CD14-positive monocyte (primary cell): Measurements from ENCODE around the gene ANKRD13D. TPM values are rescaled to one million over a fixed set of nuclear protein-coding genes. Genes with fewer than 3 reads are reported as not detected.

Source experiments
- DNase-seq, 3 donors: peaks; one replicate each; pipeline ENCODE4 v3.0.0-alpha.2; 2011 to 2022
- H2AFZ ChIP-seq: 2 replicates; pipeline ENCODE4 v1.6.0; 2012; ENCODE audit warnings: mild to moderate bottlenecking, low read depth, low read length, inconsistent platforms; ENCODE audit not compliant: insufficient read depth, poor library complexity, severe bottlenecking
- H3K27ac ChIP-seq, 2 donors: 1 replicate in 1 of 2; 2 replicates in 1 of 2; pipeline ENCODE4 v1.5.1; 2012 to 2013; ENCODE audit warnings: low read length in 2 of 2, control low read depth in 1 of 2, inconsistent platforms in 1 of 2, low read depth in 1 of 2, mild to moderate bottlenecking in 1 of 2
- H3K27me3 ChIP-seq, 2 donors: one replicate each; pipeline versions ENCODE4 v1.6.0 to v1.6.1; 2011 to 2013; ENCODE audit warnings: low read length in 2 of 2; ENCODE audit not compliant: control insufficient read depth in 2 of 2, insufficient read depth in 2 of 2
- H3K36me3 ChIP-seq, 2 donors: replicated peaks in 1 of 2; 1 replicate in 1 of 2; 2 replicates in 1 of 2; pipeline versions ENCODE4 v1.5.1 to v1.6.1; 2012 to 2013; ENCODE audit warnings: low read length in 2 of 2, control low read depth in 1 of 2, inconsistent platforms in 1 of 2, mild to moderate bottlenecking in 1 of 2; ENCODE audit not compliant: insufficient read depth in 2 of 2, control insufficient read depth in 1 of 2
- H3K4me1 ChIP-seq, 2 donors: 1 replicate in 1 of 2; 2 replicates in 1 of 2; pipeline versions ENCODE4 v1.5.1 to v1.6.1; 2012 to 2013; ENCODE audit warnings: low read length in 2 of 2, control low read depth in 1 of 2, inconsistent platforms in 1 of 2, mild to moderate bottlenecking in 1 of 2, moderate library complexity in 1 of 2; ENCODE audit not compliant: insufficient read depth in 2 of 2, control insufficient read depth in 1 of 2
- H3K4me2 ChIP-seq: replicated peaks from 2 replicates; pipeline ENCODE3; 2012; ENCODE audit warnings: low read length, moderate library complexity, mild to moderate bottlenecking; ENCODE audit not compliant: poor library complexity, severe bottlenecking; ENCODE audit errors: extremely low read depth
- H3K4me3 ChIP-seq, 3 experiments: fragments of 200-600 bp in 1 of 3; sonication (generic) in 1 of 3; replicated peaks in 1 of 3; 1 replicate in 2 of 3; 2 replicates in 1 of 3; pipeline ENCODE4 v1.5.1; 2011 to 2013; ENCODE audit warnings: low read length in 3 of 3, mild to moderate bottlenecking in 3 of 3, control low read depth in 2 of 3, low read depth in 2 of 3, inconsistent platforms in 1 of 3, moderate library complexity in 1 of 3
- H3K79me2 ChIP-seq: 2 replicates; pipeline ENCODE4 v1.6.0; 2012; ENCODE audit warnings: mild to moderate bottlenecking, control low read depth, inconsistent platforms, low read length, moderate library complexity; ENCODE audit not compliant: insufficient read depth
- H3K9ac ChIP-seq: 2 replicates; pipeline ENCODE4 v1.6.0; 2017; ENCODE audit warnings: low read length, mild to moderate bottlenecking; ENCODE audit not compliant: insufficient read depth, poor library complexity, severe bottlenecking
- H3K9me3 ChIP-seq, 2 donors: replicated peaks in 1 of 2; 1 replicate in 1 of 2; 2 replicates in 1 of 2; pipeline versions ENCODE4 v1.5.1 to v1.6.1; 2012 to 2013; ENCODE audit warnings: low read length in 2 of 2, control low read depth in 1 of 2; ENCODE audit not compliant: control insufficient read depth in 1 of 2, insufficient read depth in 1 of 2
- H4K20me1 ChIP-seq: 2 replicates; pipeline ENCODE4 v1.6.0; 2012; ENCODE audit warnings: mild to moderate bottlenecking, low read length, control low read depth, moderate library complexity; ENCODE audit not compliant: insufficient read depth
- H3K27ac Mint-ChIP-seq, 7 donors: one replicate each; pipeline ENCODE4 v1.8.0; 2020; ENCODE audit warnings: mild to moderate bottlenecking in 7 of 7, mixed read lengths in 7 of 7, moderate library complexity in 6 of 7, inconsistent platforms in 2 of 7
- H3K27me3 Mint-ChIP-seq, 3 donors: one replicate each; pipeline ENCODE4 v1.8.0; 2021 to 2022; ENCODE audit warnings: low read depth in 3 of 3, mild to moderate bottlenecking in 3 of 3, mixed read lengths in 3 of 3, moderate library complexity in 3 of 3, inconsistent platforms in 1 of 3
- H3K36me3 Mint-ChIP-seq, 2 donors: one replicate each; pipeline ENCODE4 v1.8.0; 2020; ENCODE audit warnings: mixed read lengths in 2 of 2, inconsistent platforms in 1 of 2, mild to moderate bottlenecking in 1 of 2
- H3K4me1 Mint-ChIP-seq: one replicate; pipeline ENCODE4 v1.8.0; 2020; ENCODE audit warnings: mild to moderate bottlenecking, mixed read lengths
- H3K4me3 Mint-ChIP-seq, 2 donors: one replicate each; pipeline ENCODE4 v1.8.0; 2020; ENCODE audit warnings: mild to moderate bottlenecking in 2 of 2, mixed read lengths in 2 of 2, moderate library complexity in 1 of 2
- H3K9me3 Mint-ChIP-seq, 7 donors: one replicate each; pipeline ENCODE4 v1.8.0; 2020 to 2022; ENCODE audit warnings: mixed read lengths in 7 of 7, mild to moderate bottlenecking in 6 of 7, moderate library complexity in 6 of 7, inconsistent platforms in 2 of 7
- CTCF ChIP-seq: fragments of 200-600 bp; IDR thresholded peaks from one replicate; pipeline ENCODE4 v1.8.0; 2022; ENCODE audit warnings: antibody characterized with exemption, mild to moderate bottlenecking
- WGBS: methylation state at CpG from one replicate; pipeline ENCODE4 v1.1.5; 2013; ENCODE audit warnings: missing lambda C conversion rate; ENCODE audit not compliant: insufficient coverage; 5-methylcytosine and 5-hydroxymethylcytosine counted together
- intact Hi-C, 2 donors: fragments of 100-400 bp; cut with micrococcal nuclease; formaldehyde crosslinking; loops; one replicate each; pipeline versions ENCODE4 v1.15.0 to v1.15.1; 2023
- polyA plus RNA-seq, 3 donors: library from polyadenylated mRNA; depleted of rRNA in 1 of 3; unstranded in 2 of 3; stranded (reverse) in 1 of 3; fragments of 300-500 nt in 2 of 3; fragments of >200 nt in 1 of 3; fragmentation: Illumina TruSeq in 2 of 3; gene quantifications; 1 replicate in 2 of 3; 2 replicates in 1 of 3; pipeline ENCODE4 v1.2.3, GENCODE V29; 2012 to 2021

Gene ANKRD13D
- polyA plus RNA-seq, 3 donors: 9.1 to 389 (median 10.3) TPM

- peaks cover 56% of the 10 kb centered on the region in 2 donors for H3K36me3 ChIP-seq
- peaks cover 60 to 93% of the 10 kb centered on the region in 2 donors for H3K36me3 Mint-ChIP-seq
- intact Hi-C loops: loop anchor here (5.0 to 10.0 kb wide), 2 partner anchors 101 to 233 kb away; partner anchors contain the start of genes CDK2AP2 (in 1 of the 2), CLCF1 (in 1 of the 2) and PITPNM1 (in 1 of the 2)
- H4K20me1 ChIP-seq: peaks cover 94% of the 10 kb centered on the region
- peaks cover 84 to 95% of the 10 kb centered on the region in 2 donors for H3K4me1 ChIP-seq
- peak overlapping the region; percentile 98 for H3K4me3 Mint-ChIP-seq
- H3K9me3 Mint-ChIP-seq: peaks cover 0 to 2% (median 2%) of the 10 kb centered on the region in 7 donors
- H3K4me3 ChIP-seq: peak overlapping the region; percentile 75 to 98 (median 97)
- H3K27ac Mint-ChIP-seq: peak overlapping the region; percentile 90 to 99 (median 95)
- H3K9ac ChIP-seq: peak overlapping the region; percentile 58
- peak in 2 of 3 donors; percentile 58 to 86 for DNase-seq
- 2% methylated on average over 16 of the region's 19 CpGs for WGBS
- H3K27me3 ChIP-seq: no peaks in the 10 kb centered on the region
- H3K27me3 Mint-ChIP-seq: peaks cover 0 to 5% (median 5%) of the 10 kb centered on the region in 3 donors
- H3K4me2 ChIP-seq: peak overlapping the region; percentile 93
- H3K79me2 ChIP-seq: peaks cover 100% of the 10 kb centered on the region
- no peaks in the 10 kb centered on the region for H3K9me3 ChIP-seq
- H3K27ac ChIP-seq: peak overlapping the region; percentile 92 to 99
- no peak for TF ChIP-seq CTCF
- H3K4me1 Mint-ChIP-seq: peaks cover 89% of the 10 kb centered on the region
- H2AFZ ChIP-seq: no peak overlapping the region
Observed at GRCh38 chr11:67271541-67272284, 17.4 kb upstream of the ANKRD13D start.

GRCh38 chr11:67272327-67273259 is 16.5 kb upstream of the ANKRD13D start:
- H3K4me3 Mint-ChIP-seq: peak overlapping the region; percentile 98
- H3K4me1 Mint-ChIP-seq: peaks cover 98% of the 10 kb centered on the region
- H3K27ac Mint-ChIP-seq: peak overlapping the region; percentile 94 to 99 (median 95)
- no peak overlapping the region for H2AFZ ChIP-seq
- H3K9ac ChIP-seq: peak overlapping the region; percentile 58
- H3K9me3 Mint-ChIP-seq: peaks cover 0 to 3% (median 2%) of the 10 kb centered on the region in 7 donors
- H3K4me2 ChIP-seq: peak overlapping the region; percentile 93
- no peaks in the 10 kb centered on the region for H3K27me3 ChIP-seq
- H3K27ac ChIP-seq: peak overlapping the region; percentile 92 to 99
- H3K36me3 Mint-ChIP-seq: peaks cover 55 to 92% of the 10 kb centered on the region in 2 donors
- peaks cover 95% of the 10 kb centered on the region for H4K20me1 ChIP-seq
- no peak for TF ChIP-seq CTCF
- DNase-seq: no peak
- peaks cover 53% of the 10 kb centered on the region in 2 donors for H3K36me3 ChIP-seq
- peaks cover 93 to 100% of the 10 kb centered on the region in 2 donors for H3K4me1 ChIP-seq
- H3K79me2 ChIP-seq: peaks cover 100% of the 10 kb centered on the region
- intact Hi-C loops: loop anchor here (5.0 to 10.0 kb wide), 2 partner anchors 100 to 232 kb away; partner anchors contain the start of genes CDK2AP2 (in 1 of the 2), CLCF1 (in 1 of the 2) and PITPNM1 (in 1 of the 2)
- H3K4me3 ChIP-seq: peak overlapping the region in 2 of 3 experiments; percentile 97 to 98
- H3K27me3 Mint-ChIP-seq: peaks cover 0 to 5% (median 5%) of the 10 kb centered on the region in 3 donors
- no peaks in the 10 kb centered on the region for H3K9me3 ChIP-seq
- 27% methylated on average over 19 of the region's 23 CpGs for WGBS
